ENCODE measurements around the gene TM4SF4.

Gene TM4SF4

GRCh38 chr3:149494022-149494758, 19.7 kb downstream of the TM4SF4 start:
- Histone ChIP-seq H3K9me3 (ENCODE audit: severe bottlenecking) (no peaks in the 10 kb centered on the region), H3K4me1 (ENCODE audit: insufficient read depth, poor library complexity, severe bottlenecking) (no peaks in the 10 kb centered on the region), H3K27ac (ENCODE audit: poor library complexity, severe bottlenecking) (no peak overlapping the region), H3K36me3 (ENCODE audit: low read depth) (no peaks in the 10 kb centered on the region), H3K27me3 (ENCODE audit: insufficient read depth, poor library complexity, severe bottlenecking) (no peaks in the 10 kb centered on the region), H3K4me3 (ENCODE audit: severe bottlenecking) (no peak overlapping the region)
- DNase-seq (ENCODE audit: low spot score), result no peak
- no peak for ATAC-seq (ENCODE audit: low read depth)
- TF ChIP-seq, protein P1, sequence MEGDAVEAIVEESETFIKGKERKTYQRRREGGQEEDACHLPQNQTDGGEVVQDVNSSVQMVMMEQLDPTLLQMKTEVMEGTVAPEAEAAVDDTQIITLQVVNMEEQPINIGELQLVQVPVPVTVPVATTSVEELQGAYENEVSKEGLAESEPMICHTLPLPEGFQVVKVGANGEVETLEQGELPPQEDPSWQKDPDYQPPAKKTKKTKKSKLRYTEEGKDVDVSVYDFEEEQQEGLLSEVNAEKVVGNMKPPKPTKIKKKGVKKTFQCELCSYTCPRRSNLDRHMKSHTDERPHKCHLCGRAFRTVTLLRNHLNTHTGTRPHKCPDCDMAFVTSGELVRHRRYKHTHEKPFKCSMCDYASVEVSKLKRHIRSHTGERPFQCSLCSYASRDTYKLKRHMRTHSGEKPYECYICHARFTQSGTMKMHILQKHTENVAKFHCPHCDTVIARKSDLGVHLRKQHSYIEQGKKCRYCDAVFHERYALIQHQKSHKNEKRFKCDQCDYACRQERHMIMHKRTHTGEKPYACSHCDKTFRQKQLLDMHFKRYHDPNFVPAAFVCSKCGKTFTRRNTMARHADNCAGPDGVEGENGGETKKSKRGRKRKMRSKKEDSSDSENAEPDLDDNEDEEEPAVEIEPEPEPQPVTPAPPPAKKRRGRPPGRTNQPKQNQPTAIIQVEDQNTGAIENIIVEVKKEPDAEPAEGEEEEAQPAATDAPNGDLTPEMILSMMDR (IDR thresholded peaks at IDR 0.05; ENCODE audit: poor library complexity, severe bottlenecking), result peak; percentile 62

- DNase-seq (ENCODE audit: low spot score) (no peak), ATAC-seq (ENCODE audit: low read depth) (peak; percentile 83)
- Histone ChIP-seq H3K27me3 (ENCODE audit: insufficient read depth, poor library complexity, severe bottlenecking) (no peaks in the 10 kb centered on the region), H3K4me3 (ENCODE audit: severe bottlenecking) (no peak overlapping the region), H3K4me1 (ENCODE audit: insufficient read depth, poor library complexity, severe bottlenecking) (no peaks in the 10 kb centered on the region), H3K36me3 (ENCODE audit: low read depth) (no peaks in the 10 kb centered on the region), H3K9me3 (ENCODE audit: severe bottlenecking) (no peaks in the 10 kb centered on the region), H3K27ac (ENCODE audit: poor library complexity, severe bottlenecking) (no peak overlapping the region)
- TF ChIP-seq, protein P1 (IDR thresholded peaks at IDR 0.05; ENCODE audit: poor library complexity, severe bottlenecking), result no peak
These were observed 20.5 kb downstream of the TM4SF4 start for GRCh38 chr3:149494759-149495580.

GRCh38 chr3:149495581-149496125, 21.2 kb downstream of the TM4SF4 start:
- Histone ChIP-seq H3K9me3 (ENCODE audit: severe bottlenecking) (no peaks in the 10 kb centered on the region), H3K4me1 (ENCODE audit: insufficient read depth, poor library complexity, severe bottlenecking) (no peaks in the 10 kb centered on the region), H3K4me3 (ENCODE audit: severe bottlenecking) (no peak overlapping the region), H3K36me3 (ENCODE audit: low read depth) (no peaks in the 10 kb centered on the region), H3K27me3 (ENCODE audit: insufficient read depth, poor library complexity, severe bottlenecking) (no peaks in the 10 kb centered on the region), H3K27ac (ENCODE audit: poor library complexity, severe bottlenecking) (no peak overlapping the region)
- TF ChIP-seq, protein P1 (IDR thresholded peaks at IDR 0.05; ENCODE audit: poor library complexity, severe bottlenecking), result no peak
- DNase-seq (ENCODE audit: low spot score) (no peak), ATAC-seq (ENCODE audit: low read depth) (no peak)

DNA sequence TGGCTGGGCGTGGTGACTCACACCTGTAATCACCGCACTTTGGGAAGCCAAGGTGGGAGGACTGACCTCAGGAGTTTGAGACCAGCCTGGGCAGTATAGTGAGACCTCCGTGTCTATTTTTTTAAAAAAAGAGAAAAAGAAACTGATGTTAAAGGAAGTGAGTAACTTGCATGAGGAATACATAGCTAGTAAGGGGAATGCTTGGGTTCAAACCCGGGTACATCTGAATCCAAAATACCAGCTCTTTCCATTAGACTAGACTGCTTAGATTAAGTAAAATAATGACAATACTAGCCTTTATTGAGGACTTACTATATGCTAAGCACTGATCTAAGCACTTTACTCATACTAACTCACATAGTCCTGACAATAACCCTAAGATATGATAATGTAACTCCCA, 22.4 kb downstream of the TM4SF4 start:
- TF ChIP-seq, protein P1 (IDR thresholded peaks at IDR 0.05; ENCODE audit: poor library complexity, severe bottlenecking), result no peak
- ATAC-seq (ENCODE audit: low read depth) (no peak), DNase-seq (ENCODE audit: low spot score) (no peak)

More for the DNA sequence above, 22.4 kb downstream of the TM4SF4 start:
- Histone ChIP-seq H3K4me1 (ENCODE audit: insufficient read depth, poor library complexity, severe bottlenecking) (no peaks in the 10 kb centered on the region), H3K27ac (ENCODE audit: poor library complexity, severe bottlenecking) (no peak overlapping the region), H3K9me3 (ENCODE audit: severe bottlenecking) (no peaks in the 10 kb centered on the region), H3K27me3 (ENCODE audit: insufficient read depth, poor library complexity, severe bottlenecking) (no peaks in the 10 kb centered on the region), H3K36me3 (ENCODE audit: low read depth) (no peaks in the 10 kb centered on the region), H3K4me3 (ENCODE audit: severe bottlenecking) (no peak overlapping the region)

All from RWPE2 (cell line).